ENCODE results near the gene EYA2. TPM values are rescaled to one million over a fixed set of nuclear protein-coding genes. Genes with fewer than 3 reads are reported as not detected.

Gene EYA2
- total RNA-seq, 1 donor: 1.6 TPM

GRCh38 chr20:47232518-47232917 lies 337.9 kb downstream of the EYA2 start:
- TF ChIP-seq CTCF (IDR thresholded peaks at IDR 0.05; ENCODE audit: insufficient read depth, low read length): no peak
- no peak for DNase-seq (ENCODE audit: low read depth)
- no peak overlapping the region for H3K4me3 ChIP-seq (ENCODE audit: low read depth, low read length)

GRCh38 chr20:47233333-47234188 lies 338.9 kb downstream of the EYA2 start:
- no peak overlapping the region for H3K4me3 ChIP-seq (ENCODE audit: low read depth, low read length)
- TF ChIP-seq CTCF (IDR thresholded peaks at IDR 0.05; ENCODE audit: insufficient read depth, low read length): no peak
- peak; percentile 22 for DNase-seq (ENCODE audit: low read depth)

GRCh38 chr20:47235111-47235510 lies 340.5 kb downstream of the EYA2 start:
- no peak overlapping the region for H3K4me3 ChIP-seq (ENCODE audit: low read depth, low read length)
- no peak for DNase-seq (ENCODE audit: low read depth)
- no peak for TF ChIP-seq CTCF (IDR thresholded peaks at IDR 0.05; ENCODE audit: insufficient read depth, low read length)

GRCh38 chr20:47235853-47236638 lies 341.4 kb downstream of the EYA2 start:
- no peak overlapping the region for H3K4me3 ChIP-seq (ENCODE audit: low read depth, low read length)
- no peak for TF ChIP-seq CTCF (IDR thresholded peaks at IDR 0.05; ENCODE audit: insufficient read depth, low read length)
- no peak for DNase-seq (ENCODE audit: low read depth)

- no peak for DNase-seq (ENCODE audit: low read depth)
- H3K4me3 ChIP-seq (ENCODE audit: low read depth, low read length): no peak overlapping the region
- no peak for TF ChIP-seq CTCF (IDR thresholded peaks at IDR 0.05; ENCODE audit: insufficient read depth, low read length)
These were observed 341.9 kb downstream of the EYA2 start for GRCh38 chr20:47236639-47236900.

- no peak overlapping the region for H3K4me3 ChIP-seq (ENCODE audit: low read depth, low read length)
- no peak for DNase-seq (ENCODE audit: low read depth)
- no peak for TF ChIP-seq CTCF (IDR thresholded peaks at IDR 0.05; ENCODE audit: insufficient read depth, low read length)
These were observed 343.1 kb downstream of the EYA2 start for GRCh38 chr20:47237715-47238114.

Small RNAs within 50 kb of the gene (small RNA-seq; reads per million reads assigned to genes)
- gene MIR3616: not detected

Other genes starting within 250 kb of the EYA2 start
- gene SLC13A3, start 243.4 kb upstream of the EYA2 start, total RNA-seq (ENCODE audit: low replicate concordance): 3.0 and 4.2 TPM in 2 replicates
- gene TP53RK, start 205.4 kb upstream of the EYA2 start, total RNA-seq (ENCODE audit: low replicate concordance): 12.4 and 17.4 TPM in 2 replicates
- gene SLC2A10, start 185.2 kb upstream of the EYA2 start, total RNA-seq (ENCODE audit: low replicate concordance): 37.4 and 43.4 TPM in 2 replicates

All from fibroblast of the aortic adventitia (primary cell).